Panc1 (cell line): ENCODE data around the gene DTX2.
"Not testable (repeated sequence)": the region's sequence is repeated elsewhere in the genome, so short reads cannot be mapped to it uniquely, and the experiment has no call there.

Experiments
- SIN3A ChIP-seq: IDR thresholded peaks from 2 replicates; pipeline ENCODE4 v1.6.1; 2012; ENCODE audit warnings: low read depth, mild to moderate bottlenecking, low read length, moderate library complexity, borderline replicate concordance; ENCODE audit not compliant: insufficient read depth
- TF ChIP-seq, protein P1 (sequence below): fragments of 450-650 bp; IDR thresholded peaks from 2 replicates; pipeline ENCODE4 v1.5.1; 2017; ENCODE audit warnings: mild to moderate bottlenecking

- TF ChIP-seq, protein P1, sequence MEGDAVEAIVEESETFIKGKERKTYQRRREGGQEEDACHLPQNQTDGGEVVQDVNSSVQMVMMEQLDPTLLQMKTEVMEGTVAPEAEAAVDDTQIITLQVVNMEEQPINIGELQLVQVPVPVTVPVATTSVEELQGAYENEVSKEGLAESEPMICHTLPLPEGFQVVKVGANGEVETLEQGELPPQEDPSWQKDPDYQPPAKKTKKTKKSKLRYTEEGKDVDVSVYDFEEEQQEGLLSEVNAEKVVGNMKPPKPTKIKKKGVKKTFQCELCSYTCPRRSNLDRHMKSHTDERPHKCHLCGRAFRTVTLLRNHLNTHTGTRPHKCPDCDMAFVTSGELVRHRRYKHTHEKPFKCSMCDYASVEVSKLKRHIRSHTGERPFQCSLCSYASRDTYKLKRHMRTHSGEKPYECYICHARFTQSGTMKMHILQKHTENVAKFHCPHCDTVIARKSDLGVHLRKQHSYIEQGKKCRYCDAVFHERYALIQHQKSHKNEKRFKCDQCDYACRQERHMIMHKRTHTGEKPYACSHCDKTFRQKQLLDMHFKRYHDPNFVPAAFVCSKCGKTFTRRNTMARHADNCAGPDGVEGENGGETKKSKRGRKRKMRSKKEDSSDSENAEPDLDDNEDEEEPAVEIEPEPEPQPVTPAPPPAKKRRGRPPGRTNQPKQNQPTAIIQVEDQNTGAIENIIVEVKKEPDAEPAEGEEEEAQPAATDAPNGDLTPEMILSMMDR, result not testable (repeated sequence)
- not testable (repeated sequence) for TF ChIP-seq SIN3A
Measured at GRCh38 chr7:76425558-76425957, 36.0 kb upstream of the DTX2 start.
